Measurements from ENCODE around the gene RFX8.

GRCh38 chr2:101501443-101501842 lies 26.5 kb upstream of the RFX8 start:
- no peak for TF ChIP-seq CTCF (IDR thresholded peaks at IDR 0.05)
- no peak for TF ChIP-seq POLR2AphosphoS5 (IDR thresholded peaks at IDR 0.05)
- TF ChIP-seq POLR2A (IDR thresholded peaks at IDR 0.05), result no peak
- TF ChIP-seq EP300 (IDR thresholded peaks at IDR 0.05), result no peak

Data from sigmoid colon (tissue), 4 donors.